GM12865 (cell line): ENCODE results near the gene SLC25A51.

Experiments used
- DNase-seq: peaks from one replicate; pipeline ENCODE4 v3.0.0; 2010; ENCODE audit warnings: low read depth
- H3K4me3 ChIP-seq: 2 replicates; pipeline ENCODE4 v1.5.1; 2011; ENCODE audit warnings: mild to moderate bottlenecking, low read depth, low read length, control low read depth
- CTCF ChIP-seq: IDR thresholded peaks from 2 replicates; pipeline ENCODE4 v1.5.1; 2011; ENCODE audit warnings: low read length, control low read depth, low read depth, inconsistent platforms; ENCODE audit not compliant: insufficient read depth; ENCODE audit errors: missing control alignments

Gene SLC25A51

GRCh38 chr9:37923796-37924427, 20.0 kb upstream of the SLC25A51 start:
- H3K4me3 ChIP-seq, result no peak overlapping the region
- TF ChIP-seq CTCF, result no peak
- no peak for DNase-seq

- DNase-seq, result no peak
- H3K4me3 ChIP-seq, result no peak overlapping the region
- no peak for TF ChIP-seq CTCF
Observed at GRCh38 chr9:37923118-37923795, 19.3 kb upstream of the SLC25A51 start.

GRCh38 chr9:37922363-37923117, 18.6 kb upstream of the SLC25A51 start:
- no peak for TF ChIP-seq CTCF
- no peak overlapping the region for H3K4me3 ChIP-seq
- no peak for DNase-seq

GRCh38 chr9:37921546-37922300, 17.8 kb upstream of the SLC25A51 start:
- TF ChIP-seq CTCF, result no peak
- no peak for DNase-seq
- no peak overlapping the region for H3K4me3 ChIP-seq

GRCh38 chr9:37921168-37921510, 17.2 kb upstream of the SLC25A51 start:
- TF ChIP-seq CTCF, result no peak
- no peak for DNase-seq
- no peak overlapping the region for H3K4me3 ChIP-seq

GRCh38 chr9:37920471-37921167, 16.7 kb upstream of the SLC25A51 start:
- TF ChIP-seq CTCF, result no peak
- H3K4me3 ChIP-seq, result no peak overlapping the region
- peak; percentile 44 for DNase-seq
